PC-9 (cell line): ENCODE results near the gene FBXO38. TPM values are rescaled to one million over a fixed set of nuclear protein-coding genes. Genes with fewer than 3 reads are reported as not detected.

ENCODE experiments used
- BruUV-seq: library from RNA; stranded (reverse); fragments of 400-500 nt; replicated peaks from 2 replicates; lab custom pipeline; 2021; lab: Mats Ljungman, UMichigan
- CTCF ChIA-PET: fragments of 300-600 bp; sonication (Branson Sonifier 250); formaldehyde crosslinking; loops from one replicate; lab custom pipeline; 2022; ENCODE audit warnings: antibody characterized with exemption; lab: Charles Lee
- POLR2A ChIA-PET: fragments of 300-600 bp; sonication (Branson Sonifier 250); formaldehyde crosslinking; loops from one replicate; lab custom pipeline; 2022; ENCODE audit warnings: antibody characterized with exemption; ENCODE audit not compliant: unreplicated experiment; lab: Charles Lee
- DNase-seq, 2 experiments: peaks; one replicate each; pipeline versions ENCODE4 v3.0.0 to v3.0.0-alpha.2; 2015 to 2022; ENCODE audit warnings: mixed read lengths in 1 of 2
- H2AFZ ChIP-seq: fragments of 200-600 bp; sonication (generic); 2 replicates; pipeline ENCODE4 v1.8.1; 2017; ENCODE audit warnings: antibody characterized with exemption
- H3F3A ChIP-seq: fragments of 200-600 bp; sonication (generic); 2 replicates; pipeline ENCODE4 v1.8.1; 2017; ENCODE audit warnings: antibody characterized with exemption, mild to moderate bottlenecking, low read depth; ENCODE audit not compliant: insufficient read depth
- H3K27ac ChIP-seq: fragments of 200-600 bp; sonication (generic); 2 replicates; pipeline ENCODE4 v1.6.1; 2016; ENCODE audit warnings: mixed run types
- H3K27me3 ChIP-seq: fragments of 200-600 bp; sonication (generic); 2 replicates; pipeline ENCODE4 v1.6.1; 2016; ENCODE audit warnings: low read depth, mixed run types; ENCODE audit not compliant: insufficient read depth
- H3K36me3 ChIP-seq: fragments of 200-600 bp; sonication (generic); 2 replicates; pipeline ENCODE4 v1.6.1; 2016; ENCODE audit warnings: low read depth, mixed run types
- H3K4me1 ChIP-seq: fragments of 200-600 bp; sonication (generic); replicated peaks from 2 replicates; pipeline ENCODE4 v1.6.1; 2016; ENCODE audit warnings: mixed run types; ENCODE audit not compliant: insufficient read depth
- H3K4me2 ChIP-seq: fragments of 200-600 bp; sonication (generic); 2 replicates; pipeline ENCODE4 v1.6.1; 2017; ENCODE audit warnings: mixed run types
- H3K4me3 ChIP-seq: fragments of 200-600 bp; sonication (generic); 2 replicates; pipeline ENCODE4 v1.6.1; 2016; ENCODE audit warnings: mixed run types
- H3K79me2 ChIP-seq: fragments of 200-600 bp; sonication (generic); 2 replicates; pipeline ENCODE4 v1.6.1; 2017; ENCODE audit warnings: low read depth, mixed run types
- H3K9me2 ChIP-seq: fragments of 200-600 bp; sonication (generic); 2 replicates; pipeline ENCODE4 v1.8.1; 2017; ENCODE audit warnings: mild to moderate bottlenecking; ENCODE audit not compliant: insufficient read depth
- H3K9me3 ChIP-seq: fragments of 200-600 bp; sonication (generic); 2 replicates; pipeline ENCODE4 v1.8.1; 2016; ENCODE audit warnings: low read depth; ENCODE audit not compliant: insufficient read depth
- H4K20me1 ChIP-seq: fragments of 200-600 bp; sonication (generic); 2 replicates; pipeline ENCODE4 v1.8.1; 2017; ENCODE audit not compliant: insufficient read depth
- EZH2 ChIP-seq: fragments of 200-600 bp; sonication (generic); IDR thresholded peaks from 2 replicates; pipeline ENCODE4 v1.8.0; 2017; ENCODE audit warnings: antibody characterized with exemption, low read depth
- intact Hi-C: fragments of 100-400 bp; cut with micrococcal nuclease; formaldehyde crosslinking; loops from one replicate; pipeline ENCODE4 v1.10.0; 2022; ENCODE audit not compliant: unreplicated experiment
- total RNA-seq: library from RNA; stranded (reverse); gene quantifications from 2 replicates; pipeline ENCODE4 v1.2.3, GENCODE V29; 2021
- TF ChIP-seq, protein P1 (sequence below): fragments of 200-600 bp; sonication (generic); conservative IDR thresholded peaks from 2 replicates; pipeline ENCODE4 v1.6.1; 2017; ENCODE audit warnings: mixed run types, antibody characterized with exemption, mild to moderate bottlenecking, moderate library complexity

The FBXO38 gene
- total RNA-seq, 1 experiment from 2014 or later, result 49.8 TPM

DNA sequence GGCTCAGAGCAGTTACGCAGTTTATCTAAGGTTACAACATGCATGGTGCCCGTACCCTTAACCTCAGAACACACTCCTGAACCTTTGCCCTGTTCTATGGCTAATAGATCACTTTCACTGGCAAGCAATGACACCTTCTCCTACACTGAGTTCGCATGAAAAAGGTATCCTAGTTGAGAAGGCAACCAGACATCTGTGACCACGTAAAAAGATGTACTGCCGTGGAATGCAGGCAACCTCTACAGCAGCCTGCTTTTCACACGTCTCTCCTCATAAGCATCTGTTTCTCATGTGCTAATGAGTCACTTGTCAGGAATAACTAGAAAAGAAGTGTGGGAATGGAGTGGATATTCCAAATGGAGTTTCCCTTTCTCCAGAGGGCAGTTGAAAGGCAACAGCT lies 71.4 kb downstream of the FBXO38 start:
- Histone ChIP-seq H3K4me2 (no peak overlapping the region), H3K27ac (no peak overlapping the region), H3K9me3 (no peaks in the 10 kb centered on the region), H3F3A (no peaks in the 10 kb centered on the region), H3K36me3 (no peaks in the 10 kb centered on the region), H3K79me2 (no peaks in the 10 kb centered on the region), H2AFZ (no peak overlapping the region), H4K20me1 (no peaks in the 10 kb centered on the region), H3K9me2 (no peaks in the 10 kb centered on the region; the same call in 1 of the 2 replicates), H3K27me3 (no peaks in the 10 kb centered on the region), H3K4me1 (no peaks in the 10 kb centered on the region), H3K4me3 (no peak overlapping the region)
- ChIA-PET CTCF (no interaction called here), POLR2A (no interaction called here)
- no peak for DNase-seq
- TF ChIP-seq, protein P1, sequence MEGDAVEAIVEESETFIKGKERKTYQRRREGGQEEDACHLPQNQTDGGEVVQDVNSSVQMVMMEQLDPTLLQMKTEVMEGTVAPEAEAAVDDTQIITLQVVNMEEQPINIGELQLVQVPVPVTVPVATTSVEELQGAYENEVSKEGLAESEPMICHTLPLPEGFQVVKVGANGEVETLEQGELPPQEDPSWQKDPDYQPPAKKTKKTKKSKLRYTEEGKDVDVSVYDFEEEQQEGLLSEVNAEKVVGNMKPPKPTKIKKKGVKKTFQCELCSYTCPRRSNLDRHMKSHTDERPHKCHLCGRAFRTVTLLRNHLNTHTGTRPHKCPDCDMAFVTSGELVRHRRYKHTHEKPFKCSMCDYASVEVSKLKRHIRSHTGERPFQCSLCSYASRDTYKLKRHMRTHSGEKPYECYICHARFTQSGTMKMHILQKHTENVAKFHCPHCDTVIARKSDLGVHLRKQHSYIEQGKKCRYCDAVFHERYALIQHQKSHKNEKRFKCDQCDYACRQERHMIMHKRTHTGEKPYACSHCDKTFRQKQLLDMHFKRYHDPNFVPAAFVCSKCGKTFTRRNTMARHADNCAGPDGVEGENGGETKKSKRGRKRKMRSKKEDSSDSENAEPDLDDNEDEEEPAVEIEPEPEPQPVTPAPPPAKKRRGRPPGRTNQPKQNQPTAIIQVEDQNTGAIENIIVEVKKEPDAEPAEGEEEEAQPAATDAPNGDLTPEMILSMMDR, result no peak
- TF ChIP-seq EZH2, result no peak
- intact Hi-C loops, result no loop called here
- no TSS peak for BruUV-seq

- no TSS peak for BruUV-seq
- H3K4me1 ChIP-seq, result no peaks in the 10 kb centered on the region
- intact Hi-C loops, result no loop called here
- ChIA-PET CTCF (no interaction called here), POLR2A (no interaction called here)
- no peaks in the 10 kb centered on the region for H3K79me2 ChIP-seq
- no peak overlapping the region for H3K27ac ChIP-seq
- H3K9me3 ChIP-seq, result no peaks in the 10 kb centered on the region
- H3K27me3 ChIP-seq, result no peaks in the 10 kb centered on the region
- DNase-seq, result no peak
- H2AFZ ChIP-seq, result no peak overlapping the region
- H3K4me3 ChIP-seq, result no peak overlapping the region
- H4K20me1 ChIP-seq, result no peaks in the 10 kb centered on the region
- TF ChIP-seq EZH2, result no peak
- TF ChIP-seq, protein P1, result peak; percentile 46
- no peak overlapping the region for H3K4me2 ChIP-seq
- no peaks in the 10 kb centered on the region; the same call in 1 of the 2 replicates for H3K9me2 ChIP-seq
- no peaks in the 10 kb centered on the region for H3F3A ChIP-seq
- H3K36me3 ChIP-seq, result no peaks in the 10 kb centered on the region
These were observed 73.4 kb downstream of the FBXO38 start for GRCh38 chr5:148457183-148457620.

GRCh38 chr5:148458036-148458888 lies 74.5 kb downstream of the FBXO38 start:
- DNase-seq, result no peak
- H3K9me2 ChIP-seq, result no peaks in the 10 kb centered on the region; the same call in 1 of the 2 replicates
- no peaks in the 10 kb centered on the region for H3K9me3 ChIP-seq
- H2AFZ ChIP-seq, result no peak overlapping the region
- CTCF ChIA-PET, result interaction anchor here (0.5 kb wide), 1 partner anchor 49 kb away, joined by 3 read pairs; no protein-coding TSS in a partner anchor
- H3K36me3 ChIP-seq, result no peaks in the 10 kb centered on the region
- H3K4me2 ChIP-seq, result no peak overlapping the region
- BruUV-seq, result no TSS peak
- intact Hi-C loops, result no loop called here
- POLR2A ChIA-PET, result no interaction called here
- no peak overlapping the region for H3K27ac ChIP-seq
- H3F3A ChIP-seq, result no peaks in the 10 kb centered on the region
- H3K79me2 ChIP-seq, result no peaks in the 10 kb centered on the region
- no peaks in the 10 kb centered on the region for H3K27me3 ChIP-seq
- TF ChIP-seq, protein P1, result no peak
- TF ChIP-seq EZH2, result no peak
- no peaks in the 10 kb centered on the region for H3K4me1 ChIP-seq
- H3K4me3 ChIP-seq, result no peak overlapping the region
- no peaks in the 10 kb centered on the region for H4K20me1 ChIP-seq
